ENCODE results near the gene IRAK3.

GRCh38 chr12:66190519-66191370 lies 1.7 kb downstream of the IRAK3 start:
- no peak for TF ChIP-seq CTCF (IDR thresholded peaks at IDR 0.05; ENCODE audit: insufficient read depth, low read depth, low read length)
- no peak for TF ChIP-seq EZH2 (IDR thresholded peaks at IDR 0.05; ENCODE audit: insufficient read depth, low read length)
